ENCODE results near the gene SRSF4.

Gene SRSF4

GRCh38 chr1:29169976-29170375, 11.7 kb downstream of the SRSF4 start:
- Histone ChIP-seq H3K9ac (ENCODE audit: low read length) (no peak overlapping the region), H3K9me2 (ENCODE audit: low read depth, low read length) (no peaks in the 10 kb centered on the region), H3K4me3 (ENCODE audit: low read depth, low read length, poor library complexity, severe bottlenecking) (no peak overlapping the region), H3K4me1 (ENCODE audit: insufficient read depth, low read length, severe bottlenecking) (peaks cover 15% of the 10 kb centered on the region), H2AFZ (ENCODE audit: low read length) (no peak overlapping the region), H3F3A (ENCODE audit: insufficient read depth, low read length) (no peaks in the 10 kb centered on the region), H4K20me1 (ENCODE audit: insufficient read depth, low read length) (no peaks in the 10 kb centered on the region), H3K27ac (ENCODE audit: low read depth, low read length, poor library complexity, severe bottlenecking) (no peak overlapping the region), H3K9me3 (ENCODE audit: low read length) (no peaks in the 10 kb centered on the region), H3K27me3 (ENCODE audit: insufficient read depth, low read length) (no peaks in the 10 kb centered on the region), H3K36me3 (ENCODE audit: insufficient read depth, low read length) (peaks cover 67% of the 10 kb centered on the region), H3K79me2 (ENCODE audit: insufficient read depth, low read length) (peaks cover 87% of the 10 kb centered on the region), H3K4me2 (ENCODE audit: low read length) (no peak overlapping the region)
- no peak for TF ChIP-seq EZH2 (IDR thresholded peaks at IDR 0.05; ENCODE audit: borderline replicate concordance, low read length)
- TF ChIP-seq, protein P1, sequence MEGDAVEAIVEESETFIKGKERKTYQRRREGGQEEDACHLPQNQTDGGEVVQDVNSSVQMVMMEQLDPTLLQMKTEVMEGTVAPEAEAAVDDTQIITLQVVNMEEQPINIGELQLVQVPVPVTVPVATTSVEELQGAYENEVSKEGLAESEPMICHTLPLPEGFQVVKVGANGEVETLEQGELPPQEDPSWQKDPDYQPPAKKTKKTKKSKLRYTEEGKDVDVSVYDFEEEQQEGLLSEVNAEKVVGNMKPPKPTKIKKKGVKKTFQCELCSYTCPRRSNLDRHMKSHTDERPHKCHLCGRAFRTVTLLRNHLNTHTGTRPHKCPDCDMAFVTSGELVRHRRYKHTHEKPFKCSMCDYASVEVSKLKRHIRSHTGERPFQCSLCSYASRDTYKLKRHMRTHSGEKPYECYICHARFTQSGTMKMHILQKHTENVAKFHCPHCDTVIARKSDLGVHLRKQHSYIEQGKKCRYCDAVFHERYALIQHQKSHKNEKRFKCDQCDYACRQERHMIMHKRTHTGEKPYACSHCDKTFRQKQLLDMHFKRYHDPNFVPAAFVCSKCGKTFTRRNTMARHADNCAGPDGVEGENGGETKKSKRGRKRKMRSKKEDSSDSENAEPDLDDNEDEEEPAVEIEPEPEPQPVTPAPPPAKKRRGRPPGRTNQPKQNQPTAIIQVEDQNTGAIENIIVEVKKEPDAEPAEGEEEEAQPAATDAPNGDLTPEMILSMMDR (IDR thresholded peaks at IDR 0.05; ENCODE audit: low read length) = no peak

DNA sequence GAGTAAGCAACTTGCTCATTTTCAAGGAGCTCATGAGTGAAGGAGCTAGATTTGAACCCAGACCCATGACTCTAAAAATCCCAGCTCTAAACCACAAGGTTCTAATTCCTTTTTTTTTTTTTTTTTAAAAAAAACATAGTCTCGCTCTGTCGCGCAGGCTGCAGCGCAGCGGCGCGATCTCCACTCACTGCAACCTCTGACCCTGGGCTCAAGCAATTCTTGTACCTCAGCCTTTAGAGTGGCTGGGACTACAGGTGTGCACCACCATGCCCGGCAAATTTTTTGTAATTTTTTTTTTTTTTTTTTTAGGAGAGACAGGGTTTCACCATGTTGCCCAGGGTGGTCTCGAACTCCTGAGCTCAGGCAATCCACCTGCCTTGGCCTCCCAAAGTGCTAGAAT, 13.8 kb downstream of the SRSF4 start:
- no peaks in the 10 kb centered on the region for H3F3A ChIP-seq (ENCODE audit: insufficient read depth, low read length)
- no peak overlapping the region for H3K9ac ChIP-seq (ENCODE audit: low read length)
- H3K9me2 ChIP-seq (ENCODE audit: low read depth, low read length) = no peaks in the 10 kb centered on the region
- peaks cover 87% of the 10 kb centered on the region for H3K36me3 ChIP-seq (ENCODE audit: insufficient read depth, low read length)
- no peaks in the 10 kb centered on the region for H3K9me3 ChIP-seq (ENCODE audit: low read length)
- no peaks in the 10 kb centered on the region for H3K27me3 ChIP-seq (ENCODE audit: insufficient read depth, low read length)
- H3K4me3 ChIP-seq (ENCODE audit: low read depth, low read length, poor library complexity, severe bottlenecking) = no peak overlapping the region
- no peak overlapping the region for H3K27ac ChIP-seq (ENCODE audit: low read depth, low read length, poor library complexity, severe bottlenecking)
- H2AFZ ChIP-seq (ENCODE audit: low read length) = no peak overlapping the region
- TF ChIP-seq, protein P1 (IDR thresholded peaks at IDR 0.05; ENCODE audit: low read length) = no peak
- no peak for TF ChIP-seq EZH2 (IDR thresholded peaks at IDR 0.05; ENCODE audit: borderline replicate concordance, low read length)
- H3K4me2 ChIP-seq (ENCODE audit: low read length) = no peak overlapping the region
- peaks cover 88% of the 10 kb centered on the region for H3K79me2 ChIP-seq (ENCODE audit: insufficient read depth, low read length)
- H4K20me1 ChIP-seq (ENCODE audit: insufficient read depth, low read length) = peaks cover 2% of the 10 kb centered on the region; the same call in 1 of the 2 replicates
- H3K4me1 ChIP-seq (ENCODE audit: insufficient read depth, low read length, severe bottlenecking) = peaks cover 15% of the 10 kb centered on the region

GRCh38 chr1:29166291-29166878, 15.3 kb downstream of the SRSF4 start:
- H2AFZ ChIP-seq (ENCODE audit: low read length) = no peak overlapping the region
- TF ChIP-seq EZH2 (IDR thresholded peaks at IDR 0.05; ENCODE audit: borderline replicate concordance, low read length) = no peak
- TF ChIP-seq, protein P1 (IDR thresholded peaks at IDR 0.05; ENCODE audit: low read length) = no peak
- H3K27ac ChIP-seq (ENCODE audit: low read depth, low read length, poor library complexity, severe bottlenecking) = no peak overlapping the region
- no peak overlapping the region for H3K4me3 ChIP-seq (ENCODE audit: low read depth, low read length, poor library complexity, severe bottlenecking)
- H3F3A ChIP-seq (ENCODE audit: insufficient read depth, low read length) = no peaks in the 10 kb centered on the region
- H3K27me3 ChIP-seq (ENCODE audit: insufficient read depth, low read length) = no peaks in the 10 kb centered on the region
- no peaks in the 10 kb centered on the region for H3K9me2 ChIP-seq (ENCODE audit: low read depth, low read length)
- H3K9ac ChIP-seq (ENCODE audit: low read length) = no peak overlapping the region
- peaks cover 2% of the 10 kb centered on the region; the same call in 1 of the 2 replicates for H4K20me1 ChIP-seq (ENCODE audit: insufficient read depth, low read length)
- H3K4me1 ChIP-seq (ENCODE audit: insufficient read depth, low read length, severe bottlenecking) = peaks cover 5% of the 10 kb centered on the region
- peaks cover 94% of the 10 kb centered on the region for H3K36me3 ChIP-seq (ENCODE audit: insufficient read depth, low read length)
- H3K4me2 ChIP-seq (ENCODE audit: low read length) = no peak overlapping the region
- peaks cover 82% of the 10 kb centered on the region for H3K79me2 ChIP-seq (ENCODE audit: insufficient read depth, low read length)
- H3K9me3 ChIP-seq (ENCODE audit: low read length) = no peaks in the 10 kb centered on the region
